Astrocyte (in vitro differentiated cells and primary cell): Measurements from ENCODE around the gene SLC38A8. TPM values are rescaled to one million over a fixed set of nuclear protein-coding genes. Genes with fewer than 3 reads are reported as not detected.

Experiments
- DNase-seq: peaks from one replicate; pipeline ENCODE4 v3.0.0-alpha.2; 2010; ENCODE audit warnings: low read depth
- FAIRE-seq: peaks from 2 replicates; lab custom pipeline; 2011; peaks lifted over from hg19 to GRCh38; lab: Jason Lieb, UNC
- H2AFZ ChIP-seq: 2 replicates; pipeline ENCODE4 v1.6.0; 2012; ENCODE audit warnings: low read depth, low read length, inconsistent platforms
- H3K27ac ChIP-seq: 2 replicates; pipeline ENCODE4 v1.5.1; 2011; ENCODE audit warnings: low read depth, low read length, inconsistent platforms
- H3K27me3 ChIP-seq: 2 replicates; pipeline ENCODE4 v1.6.0; 2011; ENCODE audit warnings: low read length, inconsistent platforms; ENCODE audit not compliant: insufficient read depth
- H3K36me3 ChIP-seq: 2 replicates; pipeline ENCODE4 v1.5.1; 2011; ENCODE audit warnings: low read length, inconsistent platforms; ENCODE audit not compliant: insufficient read depth
- H3K4me1 ChIP-seq: 2 replicates; pipeline ENCODE4 v1.5.1; 2011; ENCODE audit warnings: low read length, inconsistent platforms; ENCODE audit not compliant: insufficient read depth
- H3K4me2 ChIP-seq: 2 replicates; pipeline ENCODE4 v1.6.0; 2012; ENCODE audit warnings: low read length, inconsistent platforms
- H3K4me3 ChIP-seq: 2 replicates; pipeline ENCODE4 v1.5.1; 2011; ENCODE audit warnings: low read depth, mild to moderate bottlenecking, low read length, inconsistent platforms; ENCODE audit not compliant: insufficient read depth
- H3K79me2 ChIP-seq: 2 replicates; pipeline ENCODE4 v1.6.0; 2012; ENCODE audit warnings: mild to moderate bottlenecking, low read length, inconsistent platforms; ENCODE audit not compliant: insufficient read depth
- H3K9ac ChIP-seq: 2 replicates; pipeline ENCODE4 v1.6.0; 2012; ENCODE audit warnings: mild to moderate bottlenecking, low read length, inconsistent platforms
- H3K9me3 ChIP-seq: 2 replicates; pipeline ENCODE4 v1.5.1; 2012; ENCODE audit warnings: low read depth, mild to moderate bottlenecking, low read length, inconsistent platforms; ENCODE audit not compliant: insufficient read depth
- H4K20me1 ChIP-seq: 2 replicates; pipeline ENCODE4 v1.6.0; 2012; ENCODE audit warnings: low read length, inconsistent platforms; ENCODE audit not compliant: insufficient read depth
- H3K27ac Mint-ChIP-seq: one replicate; pipeline ENCODE4 v1.8.0; 2021; ENCODE audit warnings: mild to moderate bottlenecking, mixed read lengths; ENCODE audit not compliant: unreplicated experiment
- H3K27me3 Mint-ChIP-seq: one replicate; pipeline ENCODE4 v1.8.0; 2021; ENCODE audit warnings: low read depth, mixed read lengths; ENCODE audit not compliant: unreplicated experiment
- H3K36me3 Mint-ChIP-seq: one replicate; pipeline ENCODE4 v1.8.0; 2021; ENCODE audit warnings: low read depth, mixed read lengths; ENCODE audit not compliant: unreplicated experiment
- H3K4me1 Mint-ChIP-seq: one replicate; pipeline ENCODE4 v1.8.0; 2021; ENCODE audit warnings: low read depth, mixed read lengths; ENCODE audit not compliant: unreplicated experiment
- H3K4me3 Mint-ChIP-seq: one replicate; pipeline ENCODE4 v1.8.0; 2021; ENCODE audit warnings: mild to moderate bottlenecking, moderate library complexity, mixed read lengths; ENCODE audit not compliant: unreplicated experiment
- H3K9me3 Mint-ChIP-seq: one replicate; pipeline ENCODE4 v1.8.0; 2021; ENCODE audit warnings: mild to moderate bottlenecking, mixed read lengths; ENCODE audit not compliant: unreplicated experiment
- EZH2 ChIP-seq: IDR thresholded peaks from 2 replicates; pipeline ENCODE4 v1.6.1; 2012; ENCODE audit warnings: mild to moderate bottlenecking, low read length, inconsistent platforms; ENCODE audit not compliant: insufficient read depth
- total RNA-seq: library from RNA; stranded (reverse); gene quantifications from 2 replicates; pipeline ENCODE4 v1.2.1, GENCODE V29; 2021
- TF ChIP-seq, protein P1 (sequence below): IDR thresholded peaks from 2 replicates; pipeline ENCODE4 v1.5.1; 2011; ENCODE audit warnings: low read depth, mild to moderate bottlenecking, inconsistent platforms, low read length, moderate library complexity; ENCODE audit not compliant: insufficient read depth

SLC38A8 gene
- total RNA-seq, 1 donor from 2014 or later, result not detected

DNA sequence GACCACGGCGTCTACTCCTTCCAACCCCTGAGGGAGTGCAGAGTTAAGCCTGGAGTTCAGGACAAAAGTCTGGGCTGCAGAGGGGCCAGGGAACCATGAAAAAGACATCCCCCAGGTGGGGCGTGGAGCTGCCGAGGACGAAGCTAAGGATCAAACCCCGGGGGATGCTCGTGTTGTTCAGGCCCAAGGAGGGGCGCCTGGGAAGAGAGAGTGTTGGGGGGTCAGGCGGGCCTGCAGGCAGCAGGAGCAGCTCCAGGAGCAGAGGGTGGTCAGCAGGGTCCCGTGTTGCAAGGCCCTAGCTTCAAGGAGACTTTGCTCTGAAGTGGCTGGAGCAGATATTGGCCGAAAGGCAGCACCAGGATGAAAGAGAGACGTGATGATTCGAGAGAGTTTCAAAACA lies 47.9 kb downstream of the SLC38A8 start:
- H3K9ac ChIP-seq, result no peak overlapping the region
- peaks cover 15% of the 10 kb centered on the region for H3K4me1 ChIP-seq

DNA sequence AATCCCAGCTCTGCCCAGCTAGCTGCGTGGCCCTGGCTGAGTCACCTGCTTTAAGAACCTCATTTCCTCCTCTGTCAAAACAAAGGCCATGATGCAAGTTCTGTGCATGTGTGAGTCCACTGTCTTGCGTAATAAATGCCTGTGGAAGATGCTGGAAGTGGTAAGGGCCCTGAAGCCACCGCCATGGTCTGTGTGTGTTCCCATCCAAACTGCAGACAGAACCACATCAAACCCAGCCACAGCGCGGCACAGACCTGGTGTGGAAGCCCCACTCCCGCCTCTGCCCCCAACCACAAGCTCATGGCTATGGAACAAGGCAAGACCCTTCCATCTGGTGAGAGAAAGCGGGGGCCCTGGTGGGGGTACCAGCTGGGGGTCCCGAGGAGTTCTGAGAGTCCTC lies 48.5 kb downstream of the SLC38A8 start:
- no peak overlapping the region for H3K4me2 ChIP-seq
- H3K9me3 ChIP-seq, result no peaks in the 10 kb centered on the region
- no peak overlapping the region for H2AFZ ChIP-seq
- Mint-ChIP-seq H3K27ac (no peak overlapping the region), H3K4me3 (no peak overlapping the region), H3K36me3 (no peaks in the 10 kb centered on the region), H3K27me3 (peaks cover 32% of the 10 kb centered on the region), H3K4me1 (no peaks in the 10 kb centered on the region), H3K9me3 (no peaks in the 10 kb centered on the region)
- no peaks in the 10 kb centered on the region for H3K79me2 ChIP-seq
- no peak for TF ChIP-seq EZH2
- TF ChIP-seq, protein P1, sequence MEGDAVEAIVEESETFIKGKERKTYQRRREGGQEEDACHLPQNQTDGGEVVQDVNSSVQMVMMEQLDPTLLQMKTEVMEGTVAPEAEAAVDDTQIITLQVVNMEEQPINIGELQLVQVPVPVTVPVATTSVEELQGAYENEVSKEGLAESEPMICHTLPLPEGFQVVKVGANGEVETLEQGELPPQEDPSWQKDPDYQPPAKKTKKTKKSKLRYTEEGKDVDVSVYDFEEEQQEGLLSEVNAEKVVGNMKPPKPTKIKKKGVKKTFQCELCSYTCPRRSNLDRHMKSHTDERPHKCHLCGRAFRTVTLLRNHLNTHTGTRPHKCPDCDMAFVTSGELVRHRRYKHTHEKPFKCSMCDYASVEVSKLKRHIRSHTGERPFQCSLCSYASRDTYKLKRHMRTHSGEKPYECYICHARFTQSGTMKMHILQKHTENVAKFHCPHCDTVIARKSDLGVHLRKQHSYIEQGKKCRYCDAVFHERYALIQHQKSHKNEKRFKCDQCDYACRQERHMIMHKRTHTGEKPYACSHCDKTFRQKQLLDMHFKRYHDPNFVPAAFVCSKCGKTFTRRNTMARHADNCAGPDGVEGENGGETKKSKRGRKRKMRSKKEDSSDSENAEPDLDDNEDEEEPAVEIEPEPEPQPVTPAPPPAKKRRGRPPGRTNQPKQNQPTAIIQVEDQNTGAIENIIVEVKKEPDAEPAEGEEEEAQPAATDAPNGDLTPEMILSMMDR, result no peak
- H3K27ac ChIP-seq, result no peak overlapping the region
- no peak overlapping the region for H3K9ac ChIP-seq
- H3K36me3 ChIP-seq, result no peaks in the 10 kb centered on the region
- H3K27me3 ChIP-seq, result peaks cover 19% of the 10 kb centered on the region
- DNase-seq (peak; percentile 84), FAIRE-seq (no peak)
- H3K4me3 ChIP-seq, result no peak overlapping the region
- peaks cover 15% of the 10 kb centered on the region for H3K4me1 ChIP-seq
- H4K20me1 ChIP-seq, result no peaks in the 10 kb centered on the region

More for the DNA sequence above, 47.9 kb downstream of the SLC38A8 start:
- Histone ChIP-seq H3K4me2 (no peak overlapping the region), H3K4me3 (no peak overlapping the region), H2AFZ (no peak overlapping the region), H3K79me2 (no peaks in the 10 kb centered on the region), H3K36me3 (no peaks in the 10 kb centered on the region), H4K20me1 (no peaks in the 10 kb centered on the region), H3K9me3 (no peaks in the 10 kb centered on the region), H3K27ac (no peak overlapping the region), H3K27me3 (peaks cover 13% of the 10 kb centered on the region)
- peaks cover 30% of the 10 kb centered on the region for H3K27me3 Mint-ChIP-seq
- no peak for DNase-seq
- TF ChIP-seq EZH2, result no peak
- TF ChIP-seq, protein P1, result no peak
- no peak overlapping the region for H3K27ac Mint-ChIP-seq
- no peak overlapping the region for H3K4me3 Mint-ChIP-seq
- no peaks in the 10 kb centered on the region for H3K4me1 Mint-ChIP-seq
- no peaks in the 10 kb centered on the region for H3K9me3 Mint-ChIP-seq
- no peak for FAIRE-seq
- no peaks in the 10 kb centered on the region for H3K36me3 Mint-ChIP-seq

DNA sequence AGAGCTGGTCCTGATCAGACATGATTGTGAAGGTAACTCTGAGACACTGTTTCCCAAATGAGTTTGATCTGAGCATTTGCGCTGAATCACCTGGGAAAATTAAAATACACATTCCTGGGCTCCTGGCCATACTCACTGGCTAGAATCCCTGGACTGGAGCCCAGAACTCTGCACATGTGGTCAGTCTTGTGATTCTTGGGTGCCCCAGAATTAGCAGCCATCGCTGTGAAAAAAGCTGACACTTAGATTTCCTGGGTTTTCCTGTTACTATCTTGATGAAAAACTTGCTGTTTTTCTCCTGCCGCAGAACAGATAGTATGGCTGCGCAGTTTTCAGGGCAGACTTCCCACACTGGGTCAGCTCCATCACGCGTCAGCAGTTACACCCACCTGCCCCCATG lies 50.0 kb downstream of the SLC38A8 start:
- Mint-ChIP-seq H3K27ac (no peak overlapping the region), H3K36me3 (no peaks in the 10 kb centered on the region), H3K4me1 (no peaks in the 10 kb centered on the region), H3K4me3 (no peak overlapping the region), H3K9me3 (no peaks in the 10 kb centered on the region), H3K27me3 (peaks cover 28% of the 10 kb centered on the region)
- Histone ChIP-seq H3K27me3 (peaks cover 28% of the 10 kb centered on the region), H4K20me1 (no peaks in the 10 kb centered on the region), H2AFZ (no peak overlapping the region), H3K36me3 (no peaks in the 10 kb centered on the region), H3K27ac (no peak overlapping the region), H3K4me2 (peak overlapping the region; percentile 39), H3K4me1 (peaks cover 15% of the 10 kb centered on the region), H3K9ac (no peak overlapping the region), H3K9me3 (no peaks in the 10 kb centered on the region), H3K4me3 (no peak overlapping the region), H3K79me2 (no peaks in the 10 kb centered on the region)
- FAIRE-seq (no peak), DNase-seq (peak; percentile 77)
- TF ChIP-seq, protein P1, result no peak
- TF ChIP-seq EZH2, result no peak
